Measurements from ENCODE around the gene MSH4.
A peak's percentile ranks its signal among the peaks of the same experiment; 100 is the strongest.
"Not testable (repeated sequence)": the region's sequence is repeated elsewhere in the genome, so short reads cannot be mapped to it uniquely, and the experiment has no call there.

Gene MSH4

DNA sequence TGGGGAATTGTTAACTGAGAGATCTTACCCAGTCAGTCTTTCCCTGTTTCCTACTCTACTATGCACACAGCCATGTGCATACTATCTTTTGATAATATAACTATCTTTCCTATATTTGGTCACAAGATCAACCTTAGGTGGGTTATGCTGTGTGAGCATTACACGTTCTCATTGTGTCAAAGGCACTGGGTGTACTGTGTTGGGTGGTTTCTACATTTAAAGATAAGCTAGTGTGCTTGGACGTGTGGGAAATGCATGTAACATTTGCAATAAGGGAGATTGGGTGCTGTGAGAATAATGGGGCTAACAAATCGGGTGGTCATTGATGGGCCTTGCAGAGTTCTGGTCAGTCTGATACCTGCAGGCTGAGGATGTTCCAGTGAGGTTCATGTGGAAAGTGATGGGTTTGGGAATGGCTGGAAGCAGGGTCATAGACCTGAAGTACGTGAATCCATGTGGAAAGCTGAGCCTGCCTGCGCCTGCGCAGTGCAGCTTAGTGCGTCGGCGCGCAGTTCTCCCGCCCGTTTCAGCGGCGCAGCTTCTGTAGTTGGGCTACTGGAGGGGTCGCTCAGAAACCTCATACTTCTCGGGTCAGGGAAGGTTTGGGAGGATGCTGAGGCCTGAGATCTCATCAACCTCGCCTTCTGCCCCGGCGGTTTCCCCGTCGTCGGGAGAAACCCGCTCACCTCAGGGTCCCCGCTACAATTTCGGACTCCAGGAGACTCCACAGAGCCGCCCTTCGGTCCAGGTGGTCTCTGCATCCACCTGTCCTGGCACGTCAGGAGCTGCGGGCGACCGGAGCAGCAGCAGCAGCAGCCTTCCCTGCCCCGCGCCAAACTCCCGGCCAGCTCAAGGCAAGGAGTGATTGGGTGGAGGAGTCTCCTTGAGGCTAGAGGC is at the start of gene MSH4:
TSS of gene MSH4 (plus strand) at position 507 of the 897 bp plus-strand sequence. CDS start at position 611, 104 bp downstream.
- no peak for DNase-seq (ENCODE audit: extremely low read depth in 1 of 2, low read depth in 1 of 2)

GRCh38 chr1:75757210-75757609 is 39.5 kb upstream of the MSH4 start:
- not testable (repeated sequence) for DNase-seq (ENCODE audit: extremely low read depth in 1 of 2, low read depth in 1 of 2)

DNA sequence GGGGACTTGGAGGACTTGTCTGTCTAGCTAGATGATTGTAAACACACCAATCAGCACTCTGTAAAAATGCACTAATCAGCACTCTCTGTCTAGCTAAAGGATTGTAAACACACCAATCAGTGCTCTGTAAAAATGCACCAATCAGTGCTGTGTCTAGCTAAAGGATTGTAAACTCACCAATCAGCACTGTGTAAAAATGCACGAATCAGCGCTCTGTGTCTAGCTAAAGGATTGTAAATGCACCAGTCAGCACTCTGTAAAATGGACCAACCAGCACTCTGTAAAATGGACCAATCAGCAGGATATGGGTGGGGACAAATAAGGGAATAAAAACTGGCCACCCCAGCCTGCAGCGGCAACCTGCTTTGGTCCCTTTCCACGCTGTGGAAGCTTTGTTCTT is 38.1 kb upstream of the MSH4 start:
- DNase-seq (ENCODE audit: extremely low read depth in 1 of 2, low read depth in 1 of 2) = not testable (repeated sequence)

GRCh38 chr1:75764057-75764655 is 32.5 kb upstream of the MSH4 start:
- DNase-seq (ENCODE audit: extremely low read depth in 1 of 2, low read depth in 1 of 2) = no peak

DNA sequence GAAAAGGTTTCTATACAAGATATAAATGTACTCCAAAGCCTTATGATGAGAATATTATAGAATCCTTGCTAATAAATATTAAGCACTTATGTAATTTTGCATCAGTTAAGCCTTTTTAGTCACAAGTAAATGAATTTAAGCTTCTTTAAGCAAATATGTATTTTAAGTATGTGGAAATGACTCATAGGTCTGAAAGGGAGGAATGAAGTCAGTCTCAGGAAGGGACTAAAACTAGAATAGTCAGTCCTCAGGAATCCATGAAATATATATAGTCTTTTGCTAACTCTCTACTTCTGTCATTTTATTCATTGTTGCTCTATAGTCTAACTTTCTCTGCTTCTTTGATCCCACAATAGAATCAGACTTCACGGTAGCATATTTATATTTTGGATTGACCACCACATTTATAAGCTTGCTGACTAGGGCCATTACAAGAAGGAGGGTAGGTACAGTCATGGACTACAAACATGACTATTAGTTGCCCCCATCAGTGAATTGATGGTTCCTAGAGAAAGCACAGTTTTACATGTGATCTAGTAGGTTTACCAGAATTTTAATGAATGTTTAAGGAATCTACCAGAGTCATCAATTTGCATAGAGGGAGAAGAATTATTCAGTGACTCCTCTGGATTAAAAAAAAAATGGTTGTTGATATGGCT is 30.9 kb upstream of the MSH4 start:
- no peak for DNase-seq (ENCODE audit: extremely low read depth in 1 of 2, low read depth in 1 of 2)

DNA sequence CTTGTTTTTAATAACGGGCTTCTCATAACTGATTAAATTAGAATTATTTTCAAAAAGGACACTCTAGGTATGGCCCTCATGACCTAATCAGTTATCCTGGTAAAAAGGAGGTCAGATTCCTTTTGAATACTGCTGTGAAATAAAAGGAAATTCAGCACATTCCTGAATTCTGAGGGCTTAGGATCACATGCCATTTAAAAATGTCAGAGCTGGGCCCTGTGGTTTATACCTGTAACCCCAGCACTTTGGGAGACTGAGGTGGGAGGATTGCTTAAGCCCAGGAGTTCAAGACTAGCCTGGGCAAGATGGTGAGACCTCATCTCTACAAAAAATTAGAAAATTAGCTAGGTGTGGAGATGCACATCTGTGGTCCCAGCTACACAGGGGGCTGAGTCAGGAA is 28.7 kb upstream of the MSH4 start:
- DNase-seq (ENCODE audit: extremely low read depth in 1 of 2, low read depth in 1 of 2) = no peak

DNA sequence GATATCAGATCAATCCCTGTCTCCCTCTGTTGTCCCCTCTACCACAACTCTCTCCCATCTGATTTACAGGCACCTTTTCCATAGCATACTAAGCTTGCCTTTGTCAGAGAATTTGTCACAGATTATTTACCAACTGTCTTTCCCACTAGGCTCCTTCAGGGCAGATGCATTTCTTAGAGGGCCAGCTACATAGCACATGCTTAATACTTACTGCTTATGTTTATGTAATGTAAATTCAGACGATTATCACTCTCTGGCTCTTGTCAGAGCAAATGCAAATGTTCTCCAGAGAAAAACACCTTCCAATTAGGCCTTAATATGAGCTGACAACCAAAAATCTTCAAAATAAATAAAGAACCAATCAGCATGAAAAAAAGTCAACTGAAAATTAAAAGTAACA is 25.9 kb upstream of the MSH4 start:
- no peak for DNase-seq (ENCODE audit: extremely low read depth in 1 of 2, low read depth in 1 of 2)

- no peak for DNase-seq (ENCODE audit: extremely low read depth in 1 of 2, low read depth in 1 of 2)
These were observed 24.7 kb upstream of the MSH4 start for GRCh38 chr1:75771978-75772377.

DNA sequence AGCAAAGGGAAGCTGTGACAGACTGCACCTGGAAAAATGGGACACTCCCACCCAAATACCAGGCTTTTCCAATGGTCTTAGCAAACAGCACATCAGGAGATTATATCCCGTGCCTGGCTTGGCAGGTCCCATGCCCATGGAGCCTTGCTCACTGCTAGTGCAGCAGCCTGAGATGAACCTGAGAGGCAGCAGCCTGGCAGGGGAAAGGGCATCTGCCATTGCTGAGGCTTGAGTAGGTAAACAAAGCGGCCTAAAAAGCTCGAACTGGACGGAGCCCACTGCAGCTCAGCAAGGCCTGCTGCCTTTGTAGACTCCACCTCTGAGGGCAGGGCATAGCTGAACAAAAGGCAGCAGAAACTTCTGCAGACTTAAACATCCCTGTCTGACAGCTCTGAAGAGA is 18.9 kb upstream of the MSH4 start:
- not testable (repeated sequence) for DNase-seq (ENCODE audit: extremely low read depth in 1 of 2, low read depth in 1 of 2)

DNA sequence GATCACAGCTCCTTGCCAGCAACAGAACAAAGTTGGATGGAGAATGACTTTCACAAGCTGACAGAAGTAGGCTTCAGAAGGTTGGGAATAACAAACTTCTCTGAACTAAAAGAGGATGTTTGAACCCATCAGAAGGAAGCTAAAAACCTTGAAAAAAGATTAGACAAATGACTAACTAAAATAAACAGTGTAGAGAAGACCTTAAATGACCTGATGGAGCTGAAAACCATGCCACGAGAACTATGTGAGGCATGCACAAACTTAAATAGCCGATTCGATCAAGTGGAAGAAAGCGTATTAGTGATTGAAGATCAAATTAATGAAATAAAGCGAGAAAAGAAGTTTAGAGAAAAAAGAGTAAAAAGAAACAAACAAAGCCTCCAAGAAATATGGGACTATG is 18.0 kb upstream of the MSH4 start:
- DNase-seq (ENCODE audit: extremely low read depth in 1 of 2, low read depth in 1 of 2) = not testable (repeated sequence)

- not testable (repeated sequence) for DNase-seq (ENCODE audit: extremely low read depth in 1 of 2, low read depth in 1 of 2)
These were observed 16.5 kb upstream of the MSH4 start for GRCh38 chr1:75780183-75780582.

DNA sequence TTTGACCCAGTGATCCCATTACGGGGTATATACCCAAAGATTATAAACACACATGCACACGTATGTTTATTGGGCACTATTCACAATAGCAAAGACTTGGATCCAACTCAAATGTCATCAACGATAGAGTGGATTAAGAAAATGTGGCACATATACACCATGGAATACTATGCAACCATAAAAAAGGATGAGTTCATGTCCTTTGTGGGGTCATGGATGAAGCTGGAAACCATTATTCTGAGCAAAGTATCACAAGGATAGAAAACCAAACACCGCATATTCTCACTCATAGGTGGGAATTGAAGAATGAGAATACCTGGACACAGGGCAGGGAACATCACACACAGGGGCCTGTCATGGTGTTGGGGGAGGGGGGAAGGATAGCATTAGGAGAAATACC is 12.8 kb upstream of the MSH4 start:
- DNase-seq (ENCODE audit: extremely low read depth in 1 of 2, low read depth in 1 of 2) = not testable (repeated sequence)

DNA sequence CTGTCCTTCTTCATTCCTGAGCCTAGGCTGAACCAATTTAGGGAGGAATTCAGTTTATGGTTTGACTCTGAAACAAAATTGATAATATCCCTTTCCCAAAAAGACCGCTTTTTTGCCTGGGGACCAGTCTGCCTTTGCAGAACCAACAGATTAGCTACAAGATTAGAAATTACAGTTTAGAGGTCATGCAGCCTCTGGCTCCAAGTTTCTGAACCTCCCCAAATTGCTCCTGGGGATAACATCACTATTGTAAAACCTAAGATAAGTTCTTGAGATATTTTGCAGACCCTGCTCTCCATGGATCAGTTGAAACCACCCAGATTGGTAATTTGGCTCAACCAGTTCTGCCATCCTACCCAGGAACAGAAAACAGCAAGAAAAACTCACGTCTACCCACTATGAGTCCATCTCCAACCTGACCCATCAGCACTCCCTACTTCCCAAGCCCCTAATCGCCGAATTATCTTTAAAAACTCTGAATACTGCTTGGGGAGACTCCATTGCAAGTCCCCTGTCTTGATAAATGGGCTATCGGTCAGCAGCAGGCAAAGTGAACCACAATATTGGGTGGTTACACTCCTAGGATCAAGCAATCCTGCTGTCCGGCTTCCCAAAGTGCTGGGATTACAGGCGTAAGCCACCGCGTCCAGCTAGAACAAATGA is 11.2 kb upstream of the MSH4 start:
- DNase-seq (ENCODE audit: extremely low read depth in 1 of 2, low read depth in 1 of 2) = no peak

GRCh38 chr1:75785983-75786853 is 10.5 kb upstream of the MSH4 start, which contains the start of gene RABGGTB:
Gene RABGGTB (plus strand): TSS chr1:75786256. CDS start chr1:75786272, 16 bp downstream.
- peak; percentile 79 to 90 for DNase-seq (ENCODE audit: extremely low read depth in 1 of 2, low read depth in 1 of 2)

- DNase-seq (ENCODE audit: extremely low read depth in 1 of 2, low read depth in 1 of 2) = no peak
These were observed 9.7 kb upstream of the MSH4 start for GRCh38 chr1:75786901-75787493.

- DNase-seq (ENCODE audit: extremely low read depth in 1 of 2, low read depth in 1 of 2) = no peak
These were observed 9.2 kb upstream of the MSH4 start for GRCh38 chr1:75787524-75787923.

DNA sequence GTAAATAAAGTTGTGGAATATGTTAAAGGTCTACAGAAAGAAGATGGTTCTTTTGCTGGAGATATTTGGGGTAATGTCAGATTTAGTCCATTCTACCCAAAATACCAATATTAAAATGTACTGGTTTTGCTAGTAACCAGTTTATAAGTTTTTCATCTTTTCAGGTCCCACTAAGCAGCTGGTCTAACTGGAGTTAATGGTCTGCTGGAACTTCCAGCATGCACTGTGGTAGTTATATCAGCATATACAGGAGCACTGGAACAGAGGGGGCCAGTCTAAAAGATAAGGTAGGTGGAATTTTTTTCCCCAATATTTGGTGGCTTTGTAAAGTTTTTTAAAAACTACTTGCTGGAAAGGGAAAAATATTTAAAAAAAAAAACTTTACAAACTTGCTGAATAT is 6.7 kb upstream of the MSH4 start:
- no peak for DNase-seq (ENCODE audit: extremely low read depth in 1 of 2, low read depth in 1 of 2)

- no peak for DNase-seq (ENCODE audit: extremely low read depth in 1 of 2, low read depth in 1 of 2)
These were observed 5.7 kb upstream of the MSH4 start for GRCh38 chr1:75791022-75791421.

- no peak for DNase-seq (ENCODE audit: extremely low read depth in 1 of 2, low read depth in 1 of 2)
These were observed 4.6 kb upstream of the MSH4 start for GRCh38 chr1:75792091-75792490.

GRCh38 chr1:75794382-75794781 is 2.3 kb upstream of the MSH4 start:
- no peak for DNase-seq (ENCODE audit: extremely low read depth in 1 of 2, low read depth in 1 of 2)

All from stimulated activated CD8-positive, alpha-beta memory T cell treated with anti-CD3 and anti-CD28 coated beads, Interleukin-7, amount 100 ng/mL, for 48 hours (primary cell).